ENCODE data around the gene PABPC1L.

DNA sequence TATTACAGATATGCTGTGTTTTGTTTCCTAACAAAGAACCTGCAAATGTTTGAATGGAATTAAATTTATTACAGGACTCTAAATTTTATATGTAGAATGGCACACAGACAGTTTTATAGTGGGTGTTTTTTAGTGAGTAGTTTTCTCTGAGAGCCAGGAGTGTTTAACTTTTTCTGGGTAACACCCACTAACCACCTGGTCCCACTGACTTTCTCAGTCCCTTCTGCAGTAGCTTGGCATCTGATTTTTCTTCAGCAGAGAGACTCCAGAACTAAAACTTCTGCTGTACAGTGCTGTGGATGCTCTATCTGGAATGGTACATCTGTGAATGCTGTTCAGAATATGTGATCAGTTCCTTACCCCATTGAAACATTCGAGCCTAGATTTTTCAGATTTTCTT, 18.0 kb upstream of the PABPC1L start:
- TF ChIP-seq, protein P1, sequence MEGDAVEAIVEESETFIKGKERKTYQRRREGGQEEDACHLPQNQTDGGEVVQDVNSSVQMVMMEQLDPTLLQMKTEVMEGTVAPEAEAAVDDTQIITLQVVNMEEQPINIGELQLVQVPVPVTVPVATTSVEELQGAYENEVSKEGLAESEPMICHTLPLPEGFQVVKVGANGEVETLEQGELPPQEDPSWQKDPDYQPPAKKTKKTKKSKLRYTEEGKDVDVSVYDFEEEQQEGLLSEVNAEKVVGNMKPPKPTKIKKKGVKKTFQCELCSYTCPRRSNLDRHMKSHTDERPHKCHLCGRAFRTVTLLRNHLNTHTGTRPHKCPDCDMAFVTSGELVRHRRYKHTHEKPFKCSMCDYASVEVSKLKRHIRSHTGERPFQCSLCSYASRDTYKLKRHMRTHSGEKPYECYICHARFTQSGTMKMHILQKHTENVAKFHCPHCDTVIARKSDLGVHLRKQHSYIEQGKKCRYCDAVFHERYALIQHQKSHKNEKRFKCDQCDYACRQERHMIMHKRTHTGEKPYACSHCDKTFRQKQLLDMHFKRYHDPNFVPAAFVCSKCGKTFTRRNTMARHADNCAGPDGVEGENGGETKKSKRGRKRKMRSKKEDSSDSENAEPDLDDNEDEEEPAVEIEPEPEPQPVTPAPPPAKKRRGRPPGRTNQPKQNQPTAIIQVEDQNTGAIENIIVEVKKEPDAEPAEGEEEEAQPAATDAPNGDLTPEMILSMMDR (IDR thresholded peaks at IDR 0.05; ENCODE audit: insufficient read depth, low read length, poor library complexity, severe bottlenecking), result no peak
- no peak for TF ChIP-seq EZH2phosphoT487 (conservative IDR thresholded peaks at IDR 0.05; ENCODE audit: low read length)
